Upper lobe of left lung (tissue), 6 donors: ENCODE data around the gene TNNI2. TPM values are rescaled to one million over a fixed set of nuclear protein-coding genes. Genes with fewer than 3 reads are reported as not detected.
"Not testable (repeated sequence)": the region's sequence is repeated elsewhere in the genome, so short reads cannot be mapped to it uniquely, and the experiment has no call there.

ENCODE experiments used
- ATAC-seq, 2 donors: fragments of 200-7000 bp; cut with Tn5 transposase; one replicate each; pipeline ENCODE4 v1.9.1; 2022; ENCODE audit warnings: mild to moderate bottlenecking in 2 of 2, moderate library complexity in 2 of 2; ENCODE audit not compliant: low FRiP score in 2 of 2
- DNase-seq, 2 donors: peaks; one replicate each; pipeline ENCODE4 v3.0.0-alpha.2; 2019 to 2020
- H3K27ac ChIP-seq, 4 donors: fragments of 200-600 bp; sonication (generic); one replicate each; pipeline ENCODE4 v1.5.1; 2016 to 2019
- H3K27me3 ChIP-seq, 4 donors: fragments of 200-600 bp; sonication (generic); one replicate each; pipeline ENCODE4 v1.5.1; 2017 to 2019
- H3K36me3 ChIP-seq, 4 donors: fragments of 200-600 bp; sonication (generic); one replicate each; pipeline ENCODE4 v1.5.1; 2016 to 2019
- H3K4me1 ChIP-seq, 4 donors: fragments of 200-600 bp; sonication (generic); one replicate each; pipeline ENCODE4 v1.5.1; 2018 to 2019
- H3K4me3 ChIP-seq, 4 donors: fragments of 200-600 bp; sonication (generic); one replicate each; pipeline ENCODE4 v1.5.1; 2017 to 2019; ENCODE audit warnings: mild to moderate bottlenecking in 2 of 4, moderate library complexity in 1 of 4
- H3K9me3 ChIP-seq, 4 donors: fragments of 200-600 bp; sonication (generic); one replicate each; pipeline ENCODE4 v1.5.1; 2018 to 2019
- EP300 ChIP-seq, 4 donors: sonication (generic); formaldehyde crosslinking; IDR thresholded peaks; one replicate each; pipeline ENCODE4 v1.5.1; 2017; ENCODE audit warnings: antibody characterized with exemption in 4 of 4, control low read depth in 2 of 4
- POLR2A ChIP-seq, 4 donors: fragments of 450-650 bp; IDR thresholded peaks; one replicate each; pipeline ENCODE4 v1.5.1; 2016 to 2017; ENCODE audit warnings: antibody characterized with exemption in 4 of 4, mild to moderate bottlenecking in 2 of 4
- POLR2AphosphoS5 ChIP-seq, 2 donors: sonication (generic); formaldehyde crosslinking; IDR thresholded peaks; one replicate each; pipeline ENCODE4 v1.5.1; 2017; ENCODE audit warnings: antibody characterized with exemption in 2 of 2
- WGBS, 2 donors: methylation state at CpG; one replicate each; pipeline ENCODE4 v1.1.5; 2017 to 2018; 5-methylcytosine and 5-hydroxymethylcytosine counted together
- total RNA-seq, 6 donors: library from RNA; depleted of rRNA in 4 of 6; stranded (reverse); fragments of >200 nt in 4 of 6; gene quantifications; one replicate each; pipeline versions ENCODE4 v1.1.0 to v1.2.1, GENCODE V29; 2016 to 2021
- TF ChIP-seq, protein P1 (sequence below), 6 experiments: fragments of 450-650 bp in 4 of 6; fragments of 200-600 bp in 2 of 6; sonication (generic) in 2 of 6; IDR thresholded peaks; one replicate each; pipeline ENCODE4 v1.5.1; 2016 to 2019; ENCODE audit warnings: antibody characterized with exemption in 6 of 6
- donor health status: DM: no; HTN: no; CAD: no; lungs with moderate emphysema.
- donor health status: DM: no; HTN: yes; CAD: no; lungs with severe emphysema.

The TNNI2 gene
- total RNA-seq, 6 donors from 2014 or later, result 7.3 to 28.3 (median 16.7) TPM

DNA sequence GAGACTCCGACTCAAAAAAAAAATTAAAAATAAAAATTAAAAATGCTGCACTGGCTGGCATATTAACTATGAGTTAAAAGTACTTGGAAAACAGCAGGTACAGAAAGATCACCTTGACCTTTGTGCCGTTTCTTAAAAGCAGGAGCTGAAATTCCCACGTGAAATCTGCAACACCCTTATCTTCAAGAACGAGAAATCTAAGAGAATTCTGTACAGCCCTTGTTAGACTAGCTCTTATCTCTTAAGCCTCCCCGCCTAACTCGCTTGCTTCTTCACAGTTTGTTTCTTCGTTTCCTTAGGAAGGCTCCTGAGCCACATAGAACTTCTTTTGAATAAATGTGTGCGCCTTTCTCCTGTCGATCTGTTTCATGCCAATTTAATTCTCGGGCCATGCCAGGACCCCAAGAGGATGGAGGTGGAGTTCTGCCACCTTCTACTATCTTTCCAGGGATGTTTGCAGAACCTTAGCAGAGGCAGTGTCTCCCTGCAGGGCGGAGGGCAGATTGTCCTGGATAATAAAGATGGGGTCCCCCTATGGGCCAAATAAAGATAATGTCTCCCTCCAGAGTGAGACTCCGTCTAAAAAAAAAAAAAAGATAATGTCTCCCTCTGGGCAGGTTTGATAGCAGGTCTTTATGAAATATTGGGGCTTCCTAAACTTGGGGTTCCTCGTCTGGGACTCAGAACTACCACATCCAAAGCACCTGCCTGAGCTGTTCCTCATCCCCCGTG, 31.4 kb upstream of the TNNI2 start:
- no peak for ATAC-seq
- H3K36me3 ChIP-seq, result no peaks in the 10 kb centered on the region
- H3K4me1 ChIP-seq, result no peaks in the 10 kb centered on the region
- no peak overlapping the region for H3K27ac ChIP-seq
- TF ChIP-seq, protein P1, sequence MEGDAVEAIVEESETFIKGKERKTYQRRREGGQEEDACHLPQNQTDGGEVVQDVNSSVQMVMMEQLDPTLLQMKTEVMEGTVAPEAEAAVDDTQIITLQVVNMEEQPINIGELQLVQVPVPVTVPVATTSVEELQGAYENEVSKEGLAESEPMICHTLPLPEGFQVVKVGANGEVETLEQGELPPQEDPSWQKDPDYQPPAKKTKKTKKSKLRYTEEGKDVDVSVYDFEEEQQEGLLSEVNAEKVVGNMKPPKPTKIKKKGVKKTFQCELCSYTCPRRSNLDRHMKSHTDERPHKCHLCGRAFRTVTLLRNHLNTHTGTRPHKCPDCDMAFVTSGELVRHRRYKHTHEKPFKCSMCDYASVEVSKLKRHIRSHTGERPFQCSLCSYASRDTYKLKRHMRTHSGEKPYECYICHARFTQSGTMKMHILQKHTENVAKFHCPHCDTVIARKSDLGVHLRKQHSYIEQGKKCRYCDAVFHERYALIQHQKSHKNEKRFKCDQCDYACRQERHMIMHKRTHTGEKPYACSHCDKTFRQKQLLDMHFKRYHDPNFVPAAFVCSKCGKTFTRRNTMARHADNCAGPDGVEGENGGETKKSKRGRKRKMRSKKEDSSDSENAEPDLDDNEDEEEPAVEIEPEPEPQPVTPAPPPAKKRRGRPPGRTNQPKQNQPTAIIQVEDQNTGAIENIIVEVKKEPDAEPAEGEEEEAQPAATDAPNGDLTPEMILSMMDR (IDR thresholded peaks at IDR 0.05), result no peak
- TF ChIP-seq EP300 (IDR thresholded peaks at IDR 0.05), result no peak
- TF ChIP-seq POLR2AphosphoS5 (IDR thresholded peaks at IDR 0.05), result no peak
- no peak for TF ChIP-seq POLR2A (IDR thresholded peaks at IDR 0.05)
- WGBS, 2 donors, result 51% methylated on average over 14 of the region's 14 CpGs
- H3K9me3 ChIP-seq, result no peaks in the 10 kb centered on the region
- no peak overlapping the region for H3K4me3 ChIP-seq
- no peak for DNase-seq
- no peaks in the 10 kb centered on the region for H3K27me3 ChIP-seq

DNA sequence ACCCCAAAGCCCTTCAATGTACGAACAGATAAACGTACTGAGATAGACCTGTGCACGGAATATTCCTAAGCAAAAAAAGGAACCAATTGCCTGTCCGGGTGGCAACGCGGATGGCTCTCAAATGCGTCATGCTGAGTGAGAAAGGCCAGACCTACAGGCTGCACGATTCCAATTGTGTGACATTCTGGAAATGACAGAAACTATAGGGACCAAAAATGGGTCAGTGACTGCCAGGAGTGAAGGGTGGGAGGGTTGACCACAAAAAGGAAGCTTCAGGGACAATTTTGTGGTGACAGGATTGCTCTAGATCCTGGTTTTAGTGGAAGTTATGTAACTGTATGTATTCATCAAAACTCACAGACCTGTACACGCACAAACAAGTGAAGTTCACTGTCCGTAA, 28.0 kb upstream of the TNNI2 start:
- ATAC-seq, result peak; percentile 21 to 38
- no peaks in the 10 kb centered on the region for H3K27me3 ChIP-seq
- no peak for DNase-seq
- no peaks in the 10 kb centered on the region for H3K4me1 ChIP-seq
- WGBS, 2 donors, result 50 to 65% methylated on average over 10 of the region's 10 CpGs
- TF ChIP-seq POLR2AphosphoS5 (IDR thresholded peaks at IDR 0.05), result no peak
- no peak for TF ChIP-seq EP300 (IDR thresholded peaks at IDR 0.05)
- TF ChIP-seq POLR2A (IDR thresholded peaks at IDR 0.05), result no peak
- TF ChIP-seq, protein P1 (IDR thresholded peaks at IDR 0.05), result no peak
- no peak overlapping the region for H3K4me3 ChIP-seq
- no peaks in the 10 kb centered on the region for H3K9me3 ChIP-seq
- no peak overlapping the region for H3K27ac ChIP-seq
- H3K36me3 ChIP-seq, result no peaks in the 10 kb centered on the region

DNA sequence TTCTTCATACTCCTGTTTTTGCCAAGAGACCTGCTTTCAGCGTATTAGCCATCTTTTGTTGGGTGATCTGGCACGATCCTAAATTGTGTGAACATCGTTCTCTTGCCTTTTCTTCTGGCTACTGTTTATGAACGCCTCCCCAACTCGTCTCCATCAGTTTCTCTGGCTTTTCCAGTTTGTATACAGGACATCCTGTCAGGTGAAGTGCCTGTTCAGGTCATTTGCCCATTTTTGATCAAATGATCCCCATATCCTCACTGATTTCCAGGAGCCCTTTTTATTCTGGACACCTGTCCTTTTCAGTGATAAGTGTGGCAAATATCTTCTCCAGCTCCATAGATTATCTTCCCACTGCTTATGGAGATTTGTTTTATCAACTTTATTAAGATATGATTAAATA, 26.5 kb upstream of the TNNI2 start:
- no peaks in the 10 kb centered on the region for H3K27me3 ChIP-seq
- TF ChIP-seq POLR2A (IDR thresholded peaks at IDR 0.05), result no peak
- no peak for TF ChIP-seq POLR2AphosphoS5 (IDR thresholded peaks at IDR 0.05)
- TF ChIP-seq EP300 (IDR thresholded peaks at IDR 0.05), result no peak
- TF ChIP-seq, protein P1 (IDR thresholded peaks at IDR 0.05), result no peak
- H3K4me3 ChIP-seq, result no peak overlapping the region
- no peaks in the 10 kb centered on the region for H3K4me1 ChIP-seq
- no peaks in the 10 kb centered on the region for H3K36me3 ChIP-seq
- H3K27ac ChIP-seq, result no peak overlapping the region
- DNase-seq (no peak), ATAC-seq (no peak)
- 83 to 87% methylated on average over 5 of the region's 5 CpGs for WGBS, 2 donors
- no peaks in the 10 kb centered on the region for H3K9me3 ChIP-seq

DNA sequence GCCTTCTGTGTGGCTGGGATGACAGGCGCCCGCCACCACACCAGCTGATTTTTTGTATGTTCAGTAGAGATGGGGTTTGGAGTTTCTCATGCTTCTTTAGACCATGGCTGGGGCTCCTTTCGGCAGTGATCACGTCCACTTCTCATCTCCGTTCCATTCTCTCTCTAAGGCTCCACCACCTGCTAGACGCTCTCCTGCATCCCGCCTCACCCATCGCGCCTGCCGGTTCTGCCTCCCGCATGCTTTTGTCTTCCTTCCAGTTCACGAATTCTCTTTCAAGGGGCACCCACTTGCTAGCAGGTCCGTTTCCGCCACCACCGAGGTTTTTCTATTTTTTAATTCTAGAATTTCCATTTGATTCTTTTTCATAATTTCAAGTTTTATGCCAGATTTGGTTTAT, 26.0 kb upstream of the TNNI2 start:
- 87 to 90% methylated on average over 15 of the region's 15 CpGs for WGBS, 2 donors
- no peak overlapping the region for H3K27ac ChIP-seq
- TF ChIP-seq POLR2AphosphoS5 (IDR thresholded peaks at IDR 0.05) (no peak), POLR2A (IDR thresholded peaks at IDR 0.05) (no peak), EP300 (IDR thresholded peaks at IDR 0.05) (no peak)
- TF ChIP-seq, protein P1 (IDR thresholded peaks at IDR 0.05), result no peak
- ATAC-seq, result no peak
- H3K9me3 ChIP-seq, result peaks cover 0 to 3% (median 0%) of the 10 kb centered on the region in 4 donors
- H3K4me3 ChIP-seq, result no peak overlapping the region
- H3K4me1 ChIP-seq, result no peaks in the 10 kb centered on the region
- H3K27me3 ChIP-seq, result no peaks in the 10 kb centered on the region
- no peaks in the 10 kb centered on the region for H3K36me3 ChIP-seq
- DNase-seq, result no peak

DNA sequence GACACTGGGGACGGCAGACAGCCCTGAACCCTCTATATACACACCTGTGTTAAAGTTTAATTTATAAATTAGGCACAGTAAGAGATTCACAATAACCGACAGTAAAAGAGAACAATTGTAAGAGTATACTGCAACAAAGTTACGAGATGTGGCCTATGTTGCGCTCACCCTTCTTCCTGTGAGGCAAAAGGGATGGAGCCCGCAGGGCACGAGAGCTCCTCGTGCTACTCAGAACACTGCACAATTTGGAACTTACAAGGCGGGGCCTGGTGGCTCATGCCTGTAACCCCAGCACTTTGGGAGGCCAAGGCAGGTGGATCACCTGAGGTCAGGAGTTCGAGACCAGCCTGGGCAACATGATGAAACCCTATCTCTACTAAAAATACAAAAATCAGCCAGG, 25.4 kb upstream of the TNNI2 start:
- not testable (repeated sequence) for H3K27me3 ChIP-seq, H3K36me3 ChIP-seq, H3K27ac ChIP-seq, DNase-seq, H3K4me1 ChIP-seq, H3K9me3 ChIP-seq, ATAC-seq, H3K4me3 ChIP-seq
- WGBS, 2 donors, result 74 to 83% methylated on average over 9 of the region's 9 CpGs
